ENCODE results near the gene HDAC11. TPM values are rescaled to one million over a fixed set of nuclear protein-coding genes. Genes with fewer than 3 reads are reported as not detected.

The HDAC11 gene
- total and polyA plus RNA-seq, 9 of the 15 experiments (the other 6 are each of a cell fraction or from before 2014, with no cell fraction given): 0.60 to 6.0 (median 4.5) TPM

GRCh38 chr3:13461169-13462124, 18.7 kb upstream of the HDAC11 start (continued):
- peak; percentile 47 to 85 for TF ChIP-seq MAZ (CRISPR knock-in tag; conservative IDR thresholded peaks at IDR 0.05 in 1 of 2, IDR thresholded peaks at IDR 0.05 in 1 of 2)
- TF ChIP-seq MTA1 (IDR thresholded peaks at IDR 0.05; ENCODE audit: borderline replicate concordance): peak; percentile 56; the same call in 1 of the 2 replicates
- peak; percentile 82 for TF ChIP-seq REST (IDR thresholded peaks at IDR 0.05; ENCODE audit: borderline replicate concordance)
- TF ChIP-seq REST (CRISPR knock-in tag; IDR thresholded peaks at IDR 0.05; ENCODE audit: low read depth): no peak
- TF ChIP-seq TFAP4 (CRISPR knock-in tag; IDR thresholded peaks at IDR 0.05; ENCODE audit: borderline replicate concordance): peak; percentile 51; the same call in 1 of the 2 replicates
- TF ChIP-seq MLX (CRISPR knock-in tag; conservative IDR thresholded peaks at IDR 0.05): 0 out of 4 replicates have a peak, but pooled peaks of 1 of the 2 experiments have one; percentile 36
- TF ChIP-seq POLR2A (conservative IDR thresholded peaks at IDR 0.05): no peak
- TF ChIP-seq ZNF263 (CRISPR knock-in tag; IDR thresholded peaks at IDR 0.05; ENCODE audit: borderline replicate concordance): peak; percentile 62; the same call in 1 of the 2 replicates
- peak; percentile 71; the same call in 1 of the 2 replicates for TF ChIP-seq SMARCE1 (IDR thresholded peaks at IDR 0.05)
- peak; percentile 90 for TF ChIP-seq ZBTB7A (IDR thresholded peaks at IDR 0.05; ENCODE audit: borderline replicate concordance, control insufficient read depth, low read depth, low read length)
- peak; percentile 31; the same call in 1 of the 2 replicates for TF ChIP-seq RAD51 (IDR thresholded peaks at IDR 0.05; ENCODE audit: borderline replicate concordance, low read depth)
- peak; percentile 82 for TF ChIP-seq MAX (CRISPR knock-in tag; IDR thresholded peaks at IDR 0.05)

Data from K562 (cell line).